ENCODE measurements around the gene AMT.

Gene AMT

GRCh38 chr3:49388289-49388820 lies 33.9 kb downstream of the AMT start:
- no peak for DNase-seq (ENCODE audit: low read depth)

GRCh38 chr3:49387721-49388120 lies 34.6 kb downstream of the AMT start:
- DNase-seq (ENCODE audit: low read depth): no peak

GRCh38 chr3:49386056-49386756 lies 36.1 kb downstream of the AMT start:
- DNase-seq (ENCODE audit: low read depth): no peak

GRCh38 chr3:49385617-49386016 lies 36.7 kb downstream of the AMT start:
- no peak for DNase-seq (ENCODE audit: low read depth)

- no peak for DNase-seq (ENCODE audit: low read depth)
Observed at GRCh38 chr3:49383387-49383786, 38.9 kb downstream of the AMT start.

GRCh38 chr3:49378249-49378895 lies 43.9 kb downstream of the AMT start:
- DNase-seq (ENCODE audit: low read depth): peak; percentile 84

GRCh38 chr3:49377483-49377882 lies 44.8 kb downstream of the AMT start:
- DNase-seq (ENCODE audit: low read depth): no peak

- DNase-seq (ENCODE audit: low read depth): no peak
Observed at GRCh38 chr3:49371946-49372345, 50.3 kb downstream of the AMT start.

- DNase-seq (ENCODE audit: low read depth): no peak
Observed at GRCh38 chr3:49370585-49371290, 51.5 kb downstream of the AMT start.

All from GM04503 (cell line).